ENCODE measurements around the gene AMPH. TPM values are rescaled to one million over a fixed set of nuclear protein-coding genes. Genes with fewer than 3 reads are reported as not detected.

AMPH gene
- total RNA-seq, 1 experiment from 2014 or later: 9.0 TPM

DNA sequence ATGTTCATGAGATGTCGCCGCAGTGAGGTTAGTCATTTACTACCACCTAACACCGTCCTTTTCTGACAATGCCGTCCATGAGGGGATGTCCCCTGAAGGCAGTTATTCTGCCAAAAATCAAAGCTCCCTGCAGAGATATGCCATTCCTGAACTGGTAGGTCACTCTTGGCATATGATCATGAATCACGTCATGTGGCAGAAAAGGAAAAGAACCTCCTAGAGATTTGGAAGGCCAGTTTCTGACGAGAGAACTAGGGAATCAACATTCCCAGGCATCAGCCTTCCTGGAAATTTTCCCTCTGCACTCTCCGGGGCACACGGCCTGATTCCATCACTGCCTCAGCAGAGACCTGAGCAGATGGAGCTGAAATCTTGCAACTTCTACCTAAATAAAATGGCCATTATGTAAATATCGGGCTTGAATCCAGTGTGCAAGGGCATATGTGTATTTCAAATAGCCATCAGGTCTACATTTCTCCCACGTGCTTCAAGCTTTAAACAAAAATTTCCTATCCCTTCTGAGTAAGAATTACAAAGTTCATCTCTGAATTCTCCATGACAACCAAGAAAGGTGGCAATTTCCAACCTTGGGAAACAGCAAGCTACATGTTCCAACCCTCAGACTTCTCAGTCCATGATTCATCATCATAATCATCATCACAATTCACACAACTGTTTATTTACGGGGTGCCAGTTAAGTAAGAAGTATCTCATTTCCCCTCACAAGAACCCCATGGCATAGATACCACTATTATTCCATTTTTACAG is 46.5 kb downstream of the AMPH start:
- Mint-ChIP-seq H3K9me3 (no peaks in the 10 kb centered on the region), H3K27me3 (ENCODE audit: low read depth) (no peaks in the 10 kb centered on the region), H3K4me1 (no peaks in the 10 kb centered on the region), H3K4me3 (no peak overlapping the region), H3K36me3 (no peaks in the 10 kb centered on the region), H3K27ac (no peak overlapping the region)
- CTCF ChIA-PET: no interaction called here
- ATAC-seq: no peak
- POLR2A ChIA-PET: no interaction called here
- no peak for DNase-seq (ENCODE audit: low spot score)
- TF ChIP-seq, protein P1, sequence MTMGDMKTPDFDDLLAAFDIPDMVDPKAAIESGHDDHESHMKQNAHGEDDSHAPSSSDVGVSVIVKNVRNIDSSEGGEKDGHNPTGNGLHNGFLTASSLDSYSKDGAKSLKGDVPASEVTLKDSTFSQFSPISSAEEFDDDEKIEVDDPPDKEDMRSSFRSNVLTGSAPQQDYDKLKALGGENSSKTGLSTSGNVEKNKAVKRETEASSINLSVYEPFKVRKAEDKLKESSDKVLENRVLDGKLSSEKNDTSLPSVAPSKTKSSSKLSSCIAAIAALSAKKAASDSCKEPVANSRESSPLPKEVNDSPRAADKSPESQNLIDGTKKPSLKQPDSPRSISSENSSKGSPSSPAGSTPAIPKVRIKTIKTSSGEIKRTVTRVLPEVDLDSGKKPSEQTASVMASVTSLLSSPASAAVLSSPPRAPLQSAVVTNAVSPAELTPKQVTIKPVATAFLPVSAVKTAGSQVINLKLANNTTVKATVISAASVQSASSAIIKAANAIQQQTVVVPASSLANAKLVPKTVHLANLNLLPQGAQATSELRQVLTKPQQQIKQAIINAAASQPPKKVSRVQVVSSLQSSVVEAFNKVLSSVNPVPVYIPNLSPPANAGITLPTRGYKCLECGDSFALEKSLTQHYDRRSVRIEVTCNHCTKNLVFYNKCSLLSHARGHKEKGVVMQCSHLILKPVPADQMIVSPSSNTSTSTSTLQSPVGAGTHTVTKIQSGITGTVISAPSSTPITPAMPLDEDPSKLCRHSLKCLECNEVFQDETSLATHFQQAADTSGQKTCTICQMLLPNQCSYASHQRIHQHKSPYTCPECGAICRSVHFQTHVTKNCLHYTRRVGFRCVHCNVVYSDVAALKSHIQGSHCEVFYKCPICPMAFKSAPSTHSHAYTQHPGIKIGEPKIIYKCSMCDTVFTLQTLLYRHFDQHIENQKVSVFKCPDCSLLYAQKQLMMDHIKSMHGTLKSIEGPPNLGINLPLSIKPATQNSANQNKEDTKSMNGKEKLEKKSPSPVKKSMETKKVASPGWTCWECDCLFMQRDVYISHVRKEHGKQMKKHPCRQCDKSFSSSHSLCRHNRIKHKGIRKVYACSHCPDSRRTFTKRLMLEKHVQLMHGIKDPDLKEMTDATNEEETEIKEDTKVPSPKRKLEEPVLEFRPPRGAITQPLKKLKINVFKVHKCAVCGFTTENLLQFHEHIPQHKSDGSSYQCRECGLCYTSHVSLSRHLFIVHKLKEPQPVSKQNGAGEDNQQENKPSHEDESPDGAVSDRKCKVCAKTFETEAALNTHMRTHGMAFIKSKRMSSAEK (CRISPR knock-in tag; IDR thresholded peaks at IDR 0.05; ENCODE audit: borderline replicate concordance): no peak
- TF ChIP-seq, protein P2, sequence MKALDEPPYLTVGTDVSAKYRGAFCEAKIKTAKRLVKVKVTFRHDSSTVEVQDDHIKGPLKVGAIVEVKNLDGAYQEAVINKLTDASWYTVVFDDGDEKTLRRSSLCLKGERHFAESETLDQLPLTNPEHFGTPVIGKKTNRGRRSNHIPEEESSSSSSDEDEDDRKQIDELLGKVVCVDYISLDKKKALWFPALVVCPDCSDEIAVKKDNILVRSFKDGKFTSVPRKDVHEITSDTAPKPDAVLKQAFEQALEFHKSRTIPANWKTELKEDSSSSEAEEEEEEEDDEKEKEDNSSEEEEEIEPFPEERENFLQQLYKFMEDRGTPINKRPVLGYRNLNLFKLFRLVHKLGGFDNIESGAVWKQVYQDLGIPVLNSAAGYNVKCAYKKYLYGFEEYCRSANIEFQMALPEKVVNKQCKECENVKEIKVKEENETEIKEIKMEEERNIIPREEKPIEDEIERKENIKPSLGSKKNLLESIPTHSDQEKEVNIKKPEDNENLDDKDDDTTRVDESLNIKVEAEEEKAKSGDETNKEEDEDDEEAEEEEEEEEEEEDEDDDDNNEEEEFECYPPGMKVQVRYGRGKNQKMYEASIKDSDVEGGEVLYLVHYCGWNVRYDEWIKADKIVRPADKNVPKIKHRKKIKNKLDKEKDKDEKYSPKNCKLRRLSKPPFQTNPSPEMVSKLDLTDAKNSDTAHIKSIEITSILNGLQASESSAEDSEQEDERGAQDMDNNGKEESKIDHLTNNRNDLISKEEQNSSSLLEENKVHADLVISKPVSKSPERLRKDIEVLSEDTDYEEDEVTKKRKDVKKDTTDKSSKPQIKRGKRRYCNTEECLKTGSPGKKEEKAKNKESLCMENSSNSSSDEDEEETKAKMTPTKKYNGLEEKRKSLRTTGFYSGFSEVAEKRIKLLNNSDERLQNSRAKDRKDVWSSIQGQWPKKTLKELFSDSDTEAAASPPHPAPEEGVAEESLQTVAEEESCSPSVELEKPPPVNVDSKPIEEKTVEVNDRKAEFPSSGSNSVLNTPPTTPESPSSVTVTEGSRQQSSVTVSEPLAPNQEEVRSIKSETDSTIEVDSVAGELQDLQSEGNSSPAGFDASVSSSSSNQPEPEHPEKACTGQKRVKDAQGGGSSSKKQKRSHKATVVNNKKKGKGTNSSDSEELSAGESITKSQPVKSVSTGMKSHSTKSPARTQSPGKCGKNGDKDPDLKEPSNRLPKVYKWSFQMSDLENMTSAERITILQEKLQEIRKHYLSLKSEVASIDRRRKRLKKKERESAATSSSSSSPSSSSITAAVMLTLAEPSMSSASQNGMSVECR (CRISPR knock-in tag; IDR thresholded peaks at IDR 0.05; ENCODE audit: borderline replicate concordance): no peak
- no peak for TF ChIP-seq NR1H2 (CRISPR knock-in tag; IDR thresholded peaks at IDR 0.05)
- TF ChIP-seq NR2C2 (CRISPR knock-in tag; IDR thresholded peaks at IDR 0.05): no peak
- TF ChIP-seq, protein P3, sequence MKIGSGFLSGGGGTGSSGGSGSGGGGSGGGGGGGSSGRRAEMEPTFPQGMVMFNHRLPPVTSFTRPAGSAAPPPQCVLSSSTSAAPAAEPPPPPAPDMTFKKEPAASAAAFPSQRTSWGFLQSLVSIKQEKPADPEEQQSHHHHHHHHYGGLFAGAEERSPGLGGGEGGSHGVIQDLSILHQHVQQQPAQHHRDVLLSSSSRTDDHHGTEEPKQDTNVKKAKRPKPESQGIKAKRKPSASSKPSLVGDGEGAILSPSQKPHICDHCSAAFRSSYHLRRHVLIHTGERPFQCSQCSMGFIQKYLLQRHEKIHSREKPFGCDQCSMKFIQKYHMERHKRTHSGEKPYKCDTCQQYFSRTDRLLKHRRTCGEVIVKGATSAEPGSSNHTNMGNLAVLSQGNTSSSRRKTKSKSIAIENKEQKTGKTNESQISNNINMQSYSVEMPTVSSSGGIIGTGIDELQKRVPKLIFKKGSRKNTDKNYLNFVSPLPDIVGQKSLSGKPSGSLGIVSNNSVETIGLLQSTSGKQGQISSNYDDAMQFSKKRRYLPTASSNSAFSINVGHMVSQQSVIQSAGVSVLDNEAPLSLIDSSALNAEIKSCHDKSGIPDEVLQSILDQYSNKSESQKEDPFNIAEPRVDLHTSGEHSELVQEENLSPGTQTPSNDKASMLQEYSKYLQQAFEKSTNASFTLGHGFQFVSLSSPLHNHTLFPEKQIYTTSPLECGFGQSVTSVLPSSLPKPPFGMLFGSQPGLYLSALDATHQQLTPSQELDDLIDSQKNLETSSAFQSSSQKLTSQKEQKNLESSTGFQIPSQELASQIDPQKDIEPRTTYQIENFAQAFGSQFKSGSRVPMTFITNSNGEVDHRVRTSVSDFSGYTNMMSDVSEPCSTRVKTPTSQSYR (CRISPR knock-in tag; IDR thresholded peaks at IDR 0.05): no peak
- TF ChIP-seq, protein P4, sequence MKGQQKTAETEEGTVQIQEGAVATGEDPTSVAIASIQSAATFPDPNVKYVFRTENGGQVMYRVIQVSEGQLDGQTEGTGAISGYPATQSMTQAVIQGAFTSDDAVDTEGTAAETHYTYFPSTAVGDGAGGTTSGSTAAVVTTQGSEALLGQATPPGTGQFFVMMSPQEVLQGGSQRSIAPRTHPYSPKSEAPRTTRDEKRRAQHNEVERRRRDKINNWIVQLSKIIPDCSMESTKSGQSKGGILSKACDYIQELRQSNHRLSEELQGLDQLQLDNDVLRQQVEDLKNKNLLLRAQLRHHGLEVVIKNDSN (CRISPR knock-in tag; IDR thresholded peaks at IDR 0.05): no peak
- TF ChIP-seq NFE2L1 (CRISPR knock-in tag; IDR thresholded peaks at IDR 0.05): no peak
- TF ChIP-seq, protein P5, sequence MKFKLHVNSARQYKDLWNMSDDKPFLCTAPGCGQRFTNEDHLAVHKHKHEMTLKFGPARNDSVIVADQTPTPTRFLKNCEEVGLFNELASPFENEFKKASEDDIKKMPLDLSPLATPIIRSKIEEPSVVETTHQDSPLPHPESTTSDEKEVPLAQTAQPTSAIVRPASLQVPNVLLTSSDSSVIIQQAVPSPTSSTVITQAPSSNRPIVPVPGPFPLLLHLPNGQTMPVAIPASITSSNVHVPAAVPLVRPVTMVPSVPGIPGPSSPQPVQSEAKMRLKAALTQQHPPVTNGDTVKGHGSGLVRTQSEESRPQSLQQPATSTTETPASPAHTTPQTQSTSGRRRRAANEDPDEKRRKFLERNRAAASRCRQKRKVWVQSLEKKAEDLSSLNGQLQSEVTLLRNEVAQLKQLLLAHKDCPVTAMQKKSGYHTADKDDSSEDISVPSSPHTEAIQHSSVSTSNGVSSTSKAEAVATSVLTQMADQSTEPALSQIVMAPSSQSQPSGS (CRISPR knock-in tag; IDR thresholded peaks at IDR 0.05; ENCODE audit: borderline replicate concordance, low read depth): no peak
- TF ChIP-seq ZNF263 (CRISPR knock-in tag; IDR thresholded peaks at IDR 0.05; ENCODE audit: low read depth): no peak
- TF ChIP-seq TEAD4 (CRISPR knock-in tag; IDR thresholded peaks at IDR 0.05): no peak
- TF ChIP-seq, protein P6, sequence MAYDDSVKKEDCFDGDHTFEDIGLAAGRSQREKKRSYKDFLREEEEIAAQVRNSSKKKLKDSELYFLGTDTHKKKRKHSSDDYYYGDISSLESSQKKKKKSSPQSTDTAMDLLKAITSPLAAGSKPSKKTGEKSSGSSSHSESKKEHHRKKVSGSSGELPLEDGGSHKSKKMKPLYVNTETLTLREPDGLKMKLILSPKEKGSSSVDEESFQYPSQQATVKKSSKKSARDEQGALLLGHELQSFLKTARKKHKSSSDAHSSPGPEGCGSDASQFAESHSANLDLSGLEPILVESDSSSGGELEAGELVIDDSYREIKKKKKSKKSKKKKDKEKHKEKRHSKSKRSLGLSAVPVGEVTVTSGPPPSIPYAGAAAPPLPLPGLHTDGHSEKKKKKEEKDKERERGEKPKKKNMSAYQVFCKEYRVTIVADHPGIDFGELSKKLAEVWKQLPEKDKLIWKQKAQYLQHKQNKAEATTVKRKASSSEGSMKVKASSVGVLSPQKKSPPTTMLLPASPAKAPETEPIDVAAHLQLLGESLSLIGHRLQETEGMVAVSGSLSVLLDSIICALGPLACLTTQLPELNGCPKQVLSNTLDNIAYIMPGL (CRISPR knock-in tag; IDR thresholded peaks at IDR 0.05): no peak
- no peak for TF ChIP-seq IRF2 (CRISPR knock-in tag; IDR thresholded peaks at IDR 0.05; ENCODE audit: borderline replicate concordance, low read depth)
- no peak for TF ChIP-seq TP53 (CRISPR knock-in tag; IDR thresholded peaks at IDR 0.05)
- no peak for TF ChIP-seq NFATC4 (CRISPR knock-in tag; IDR thresholded peaks at IDR 0.05)
- TF ChIP-seq, protein P7, sequence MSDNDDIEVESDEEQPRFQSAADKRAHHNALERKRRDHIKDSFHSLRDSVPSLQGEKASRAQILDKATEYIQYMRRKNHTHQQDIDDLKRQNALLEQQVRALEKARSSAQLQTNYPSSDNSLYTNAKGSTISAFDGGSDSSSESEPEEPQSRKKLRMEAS (CRISPR knock-in tag; IDR thresholded peaks at IDR 0.05): no peak
- TF ChIP-seq FOXP1 (CRISPR knock-in tag; IDR thresholded peaks at IDR 0.05; ENCODE audit: borderline replicate concordance): no peak
- TF ChIP-seq, protein P8, sequence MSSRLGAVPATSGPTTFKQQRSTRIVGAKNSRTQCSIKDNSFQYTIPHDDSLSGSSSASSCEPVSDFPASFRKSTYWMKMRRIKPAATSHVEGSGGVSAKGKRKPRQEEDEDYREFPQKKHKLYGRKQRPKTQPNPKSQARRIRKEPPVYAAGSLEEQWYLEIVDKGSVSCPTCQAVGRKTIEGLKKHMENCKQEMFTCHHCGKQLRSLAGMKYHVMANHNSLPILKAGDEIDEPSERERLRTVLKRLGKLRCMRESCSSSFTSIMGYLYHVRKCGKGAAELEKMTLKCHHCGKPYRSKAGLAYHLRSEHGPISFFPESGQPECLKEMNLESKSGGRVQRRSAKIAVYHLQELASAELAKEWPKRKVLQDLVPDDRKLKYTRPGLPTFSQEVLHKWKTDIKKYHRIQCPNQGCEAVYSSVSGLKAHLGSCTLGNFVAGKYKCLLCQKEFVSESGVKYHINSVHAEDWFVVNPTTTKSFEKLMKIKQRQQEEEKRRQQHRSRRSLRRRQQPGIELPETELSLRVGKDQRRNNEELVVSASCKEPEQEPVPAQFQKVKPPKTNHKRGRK (CRISPR knock-in tag; IDR thresholded peaks at IDR 0.05; ENCODE audit: borderline replicate concordance): no peak
